Measurements from ENCODE around the gene LDB2.

DNA sequence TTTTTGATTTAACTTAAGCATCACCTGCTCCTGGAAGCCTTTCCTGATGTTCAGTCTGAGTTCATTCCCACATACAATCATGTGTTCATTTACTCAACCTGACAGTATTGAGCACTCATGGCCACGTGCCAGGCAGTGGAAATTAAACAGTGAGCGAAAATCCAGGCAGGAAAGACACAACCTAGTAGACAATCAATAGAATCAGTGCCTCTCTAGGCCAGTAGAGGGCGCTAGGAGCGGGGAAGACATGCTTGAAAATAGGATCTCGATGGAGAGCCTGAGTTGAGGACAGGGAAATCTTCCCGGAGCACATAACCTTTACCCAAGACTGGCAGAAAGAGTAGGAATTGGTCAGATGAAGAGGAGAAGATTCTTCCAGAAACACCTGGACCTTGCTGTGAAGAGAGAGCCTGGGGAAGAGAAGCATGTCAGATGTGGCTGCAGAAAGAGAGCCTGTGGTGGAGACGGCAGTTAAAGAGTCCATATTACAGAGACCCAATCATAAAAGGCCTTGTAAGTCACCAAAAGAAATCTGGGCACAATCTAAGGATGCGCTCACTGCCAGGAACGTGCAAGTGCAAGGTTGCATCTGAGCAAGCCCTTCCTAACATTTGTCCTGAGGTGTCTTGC lies 103.5 kb downstream of the LDB2 start:
- TF ChIP-seq FOXM1 (IDR thresholded peaks at IDR 0.05; ENCODE audit: borderline replicate concordance) (no peak), SP1 (IDR thresholded peaks at IDR 0.05) (no peak)
